Measurements from ENCODE around the gene PEX11G. TPM values are rescaled to one million over a fixed set of nuclear protein-coding genes. Genes with fewer than 3 reads are reported as not detected.

PEX11G gene
- total and polyA plus RNA-seq, 2 donors (not counting 3 experiments of a cell fraction or from before 2014, with no cell fraction given): 1.3 to 1.9 TPM

GRCh38 chr19:7527516-7528191 lies 38.8 kb upstream of the PEX11G start:
- intact Hi-C loops (cut with micrococcal nuclease) (no loop called here), dilution Hi-C loops (cut with MboI; ENCODE audit: extremely low pct_ligation_motif_present, low sequenced_read_pairs) (no loop called here)
- H3K27ac ChIP-seq (ENCODE audit: insufficient read depth, low read depth, low read length): peak overlapping the region; percentile 6
- CTCF ChIA-PET: no interaction called here
- no peaks in the 10 kb centered on the region for H3K27me3 ChIP-seq (ENCODE audit: control insufficient read depth in 2 of 2, insufficient read depth in 2 of 2, low read length in 2 of 2)
- H3K4me1 ChIP-seq (ENCODE audit: control insufficient read depth, extremely low read depth, insufficient read depth, low read length): peaks cover 11% of the 10 kb centered on the region
- TF ChIP-seq GATA2 (IDR thresholded peaks at IDR 0.05; ENCODE audit: insufficient read depth, insufficient read length, low read depth, low read length): no peak
- no peak for TF ChIP-seq MYC (IDR thresholded peaks at IDR 0.05; ENCODE audit: low read depth, low read length)
- FAIRE-seq: no peak
- H3K4me3 ChIP-seq (replicated peaks in 1 of 3; ENCODE audit: insufficient read depth in 1 of 3, low read depth in 1 of 3, low read length in 3 of 3): no peak overlapping the region
- H4K20me1 ChIP-seq (replicated peaks; ENCODE audit: control insufficient read depth, extremely low read depth, insufficient read depth, low read length): no peaks in the 10 kb centered on the region
- peaks cover 3 to 11% of the 10 kb centered on the region in 2 experiments for H3K36me3 ChIP-seq (ENCODE audit: control insufficient read depth in 2 of 2, extremely low read depth in 1 of 2, insufficient read depth in 2 of 2, low read length in 2 of 2)
- no peak for DNase-seq (ENCODE audit: low read depth, low spot score)
- no TSS peak for BruUV-seq (replicated peaks)
- POLR2A ChIA-PET: no interaction called here
- no peaks in the 10 kb centered on the region for H3K9me1 ChIP-seq (replicated peaks; ENCODE audit: control insufficient read depth, extremely low read depth, insufficient read depth, low read length)
- H2AFZ ChIP-seq (ENCODE audit: low read depth, low read length): no peak overlapping the region
- no peak overlapping the region for H3K4me2 ChIP-seq (ENCODE audit: insufficient read depth, low read length)
- H3K9ac ChIP-seq (replicated peaks; ENCODE audit: extremely low read depth, insufficient read depth, low read length): no peak overlapping the region
- H3K9me3 ChIP-seq (replicated peaks; ENCODE audit: control insufficient read depth, insufficient read depth, low read length): no peaks in the 10 kb centered on the region
- H3K79me2 ChIP-seq (ENCODE audit: control insufficient read depth, insufficient read depth, low read length): peaks cover 8% of the 10 kb centered on the region

- no peak overlapping the region for H2AFZ ChIP-seq (ENCODE audit: low read depth, low read length)
- peaks cover 16% of the 10 kb centered on the region for H3K4me1 ChIP-seq (ENCODE audit: control insufficient read depth, extremely low read depth, insufficient read depth, low read length)
- no peak overlapping the region for H3K4me3 ChIP-seq (replicated peaks in 1 of 3; ENCODE audit: insufficient read depth in 1 of 3, low read depth in 1 of 3, low read length in 3 of 3)
- no TSS peak for BruUV-seq (replicated peaks)
- dilution Hi-C loops (cut with MboI; ENCODE audit: extremely low pct_ligation_motif_present, low sequenced_read_pairs) (no loop called here), intact Hi-C loops (cut with micrococcal nuclease) (no loop called here)
- TF ChIP-seq MYC (IDR thresholded peaks at IDR 0.05; ENCODE audit: low read depth, low read length) (no peak), CTCF (IDR thresholded peaks at IDR 0.05; ENCODE audit: extremely low read depth in 1 of 2, insufficient read depth in 1 of 2, low read depth in 1 of 2, low read length in 2 of 2) (no peak), POLR2A (IDR thresholded peaks at IDR 0.05; ENCODE audit: low read depth, low read length) (no peak), MAX (IDR thresholded peaks at IDR 0.05; ENCODE audit: insufficient read depth, insufficient read length) (no peak), JUN (IDR thresholded peaks at IDR 0.05; ENCODE audit: borderline replicate concordance, insufficient read depth, insufficient read length, low read depth) (no peak), GATA2 (IDR thresholded peaks at IDR 0.05; ENCODE audit: insufficient read depth, insufficient read length, low read depth, low read length) (no peak), EZH2 (IDR thresholded peaks at IDR 0.05; ENCODE audit: borderline replicate concordance, low read depth, low read length, severe bottlenecking) (no peak), POLR2AphosphoS5 (IDR thresholded peaks at IDR 0.05; ENCODE audit: insufficient read depth, low read depth, low read length) (no peak), FOS (IDR thresholded peaks at IDR 0.05; ENCODE audit: borderline replicate concordance, insufficient read depth, low read length) (no peak)
- DNase-seq (ENCODE audit: low read depth, low spot score): no peak
- H3K4me2 ChIP-seq (ENCODE audit: insufficient read depth, low read length): no peak overlapping the region
- no peaks in the 10 kb centered on the region for H3K9me3 ChIP-seq (replicated peaks; ENCODE audit: control insufficient read depth, insufficient read depth, low read length)
- H3K36me3 ChIP-seq (ENCODE audit: control insufficient read depth in 2 of 2, extremely low read depth in 1 of 2, insufficient read depth in 2 of 2, low read length in 2 of 2): peaks cover 3 to 11% of the 10 kb centered on the region in 2 experiments
- ChIA-PET CTCF (no interaction called here), POLR2A (no interaction called here)
- H3K27me3 ChIP-seq (ENCODE audit: control insufficient read depth in 2 of 2, insufficient read depth in 2 of 2, low read length in 2 of 2): no peaks in the 10 kb centered on the region
- FAIRE-seq: no peak
- H3K9me1 ChIP-seq (replicated peaks; ENCODE audit: control insufficient read depth, extremely low read depth, insufficient read depth, low read length): no peaks in the 10 kb centered on the region
- H3K27ac ChIP-seq (ENCODE audit: insufficient read depth, low read depth, low read length): no peak overlapping the region
- no peaks in the 10 kb centered on the region for H4K20me1 ChIP-seq (replicated peaks; ENCODE audit: control insufficient read depth, extremely low read depth, insufficient read depth, low read length)
- no peak overlapping the region for H3K9ac ChIP-seq (replicated peaks; ENCODE audit: extremely low read depth, insufficient read depth, low read length)
- H3K79me2 ChIP-seq (ENCODE audit: control insufficient read depth, insufficient read depth, low read length): peaks cover 8% of the 10 kb centered on the region
Observed at GRCh38 chr19:7526059-7526929, 37.5 kb upstream of the PEX11G start.
